SK-N-SH (cell line): ENCODE data around the gene ROBO1. TPM values are rescaled to one million over a fixed set of nuclear protein-coding genes. Genes with fewer than 3 reads are reported as not detected.
"Not testable (repeated sequence)": the region's sequence is repeated elsewhere in the genome, so short reads cannot be mapped to it uniquely, and the experiment has no call there.

ENCODE experiments used
- CTCF ChIA-PET: fragments of 300-600, 350-600 bp; formaldehyde crosslinking; extraction: SDS; loops from one replicate; lab custom pipeline; 2021; lab: Yijun Ruan, JAX
- POLR2A ChIA-PET: fragments of 350-600 bp; sonication (Branson Sonifier 250); formaldehyde crosslinking; extraction: SDS; loops from one replicate; lab custom pipeline; 2020; ENCODE audit warnings: antibody characterized with exemption, inconsistent platforms; lab: Yijun Ruan, JAX
- DNase-seq: peaks from one replicate; pipeline ENCODE4 v3.0.0; 2012
- H2AFZ ChIP-seq: fragments of 200-600 bp; sonication (generic); 2 replicates; pipeline ENCODE4 v1.8.1; 2016; ENCODE audit warnings: antibody characterized with exemption, mild to moderate bottlenecking, low read depth
- H3F3A ChIP-seq: fragments of 200-600 bp; sonication (generic); replicated peaks from 2 replicates; pipeline ENCODE3; 2016; ENCODE audit warnings: antibody characterized with exemption, mild to moderate bottlenecking; ENCODE audit not compliant: insufficient read depth
- H3K27ac ChIP-seq, 2 experiments: fragments of 200-500 bp in 1 of 2; fragments of 200-600 bp in 1 of 2; sonication (Bioruptor generic) in 1 of 2; sonication (generic), shearing (Covaris generic) in 1 of 2; 2 replicates each; pipeline versions ENCODE4 v1.5.1 to v1.6.1; 2014 to 2016; ENCODE audit warnings: low read depth in 2 of 2, inconsistent platforms in 1 of 2, low read length in 1 of 2, mild to moderate bottlenecking in 1 of 2, mixed read lengths in 1 of 2
- H3K27me3 ChIP-seq: fragments of 200-600 bp; sonication (generic), shearing (Covaris generic); 2 replicates; pipeline ENCODE4 v1.6.1; 2016; ENCODE audit warnings: mixed run types; ENCODE audit not compliant: insufficient read depth
- H3K36me3 ChIP-seq, 2 experiments: fragments of 200-500 bp in 1 of 2; fragments of 200-600 bp in 1 of 2; sonication (Bioruptor generic) in 1 of 2; sonication (generic) in 1 of 2; replicated peaks in 1 of 2; 2 replicates each; pipeline versions ENCODE3 to v1.5.1; 2014 to 2016; ENCODE audit warnings: low read length in 1 of 2, mild to moderate bottlenecking in 1 of 2; ENCODE audit not compliant: insufficient read depth in 2 of 2, control insufficient read depth in 1 of 2
- H3K4me1 ChIP-seq, 2 experiments: fragments of 200-500 bp in 1 of 2; fragments of 200-600 bp in 1 of 2; sonication (Bioruptor generic) in 1 of 2; sonication (generic), shearing (Covaris generic) in 1 of 2; 2 replicates each; pipeline versions ENCODE4 v1.5.1 to v1.6.1; 2014 to 2016; ENCODE audit warnings: low read depth in 1 of 2, low read length in 1 of 2, mixed run types in 1 of 2; ENCODE audit not compliant: insufficient read depth in 2 of 2, control insufficient read depth in 1 of 2
- H3K4me2 ChIP-seq: fragments of 200-600 bp; sonication (generic), shearing (Covaris generic); 2 replicates; pipeline ENCODE4 v1.6.1; 2017; ENCODE audit warnings: mixed run types
- H3K4me3 ChIP-seq, 2 experiments: fragments of 200-500 bp in 1 of 2; fragments of 200-600 bp in 1 of 2; sonication (Bioruptor generic) in 1 of 2; sonication (generic), shearing (Covaris generic) in 1 of 2; 2 replicates each; pipeline versions ENCODE4 v1.5.1 to v1.8.1; 2014 to 2016; ENCODE audit warnings: low read depth in 2 of 2, inconsistent platforms in 1 of 2, low read length in 1 of 2, mild to moderate bottlenecking in 1 of 2, mixed read lengths in 1 of 2, moderate library complexity in 1 of 2
- H3K79me2 ChIP-seq: fragments of 200-600 bp; sonication (generic); 2 replicates; pipeline ENCODE4 v1.8.1; 2017; ENCODE audit warnings: mild to moderate bottlenecking; ENCODE audit not compliant: insufficient read depth
- H3K9ac ChIP-seq: fragments of 200-600 bp; sonication (generic); 2 replicates; pipeline ENCODE4 v1.6.1; 2017; ENCODE audit warnings: mixed run types
- H3K9me2 ChIP-seq: fragments of 200-600 bp; sonication (generic); 2 replicates; pipeline ENCODE4 v1.6.1; 2017; ENCODE audit warnings: mixed run types
- H3K9me3 ChIP-seq: fragments of 200-600 bp; sonication (generic); 2 replicates; pipeline ENCODE4 v1.6.1; 2017; ENCODE audit warnings: mixed run types, mild to moderate bottlenecking, moderate library complexity
- H4K20me1 ChIP-seq: fragments of 200-600 bp; sonication (generic); 2 replicates; pipeline ENCODE4 v1.6.1; 2017; ENCODE audit warnings: mild to moderate bottlenecking, mixed run types; ENCODE audit not compliant: insufficient read depth
- EZH2phosphoT487 ChIP-seq: fragments of 200-600 bp; sonication (generic); IDR thresholded peaks from 2 replicates; pipeline ENCODE4 v1.6.1; 2017; ENCODE audit warnings: low read depth, mixed run types, mild to moderate bottlenecking, antibody characterized with exemption, moderate library complexity, borderline replicate concordance
- FOSL2 ChIP-seq: IDR thresholded peaks from 2 replicates; pipeline ENCODE4 v1.4.0; 2012; ENCODE audit warnings: low read depth, mild to moderate bottlenecking, moderate library complexity, borderline replicate concordance
- FOXJ3 ChIP-seq: sonication (generic); formaldehyde crosslinking; IDR thresholded peaks from 2 replicates; pipeline ENCODE4 v1.5.1; 2020; ENCODE audit warnings: mild to moderate bottlenecking, missing genetic modification reagents
- FOXM1 ChIP-seq: IDR thresholded peaks from 2 replicates; pipeline ENCODE4 v1.4.0; 2012; ENCODE audit warnings: low read depth, mild to moderate bottlenecking
- MEF2A ChIP-seq: IDR thresholded peaks from 2 replicates; pipeline ENCODE4 v1.4.0; 2012; ENCODE audit warnings: low read depth, borderline replicate concordance
- MXI1 ChIP-seq: IDR thresholded peaks from 2 replicates; pipeline ENCODE4 v1.6.1; 2012; ENCODE audit warnings: mild to moderate bottlenecking, low read depth, low read length, improper control_type of control experiment
- NRF1 ChIP-seq: IDR thresholded peaks from 2 replicates; pipeline ENCODE4 v1.6.1; 2012; ENCODE audit warnings: low read depth, mild to moderate bottlenecking, low read length
- RAD21 ChIP-seq: IDR thresholded peaks from 2 replicates; pipeline ENCODE4 v1.6.1; 2012; ENCODE audit warnings: mild to moderate bottlenecking, low read length
- RXRA ChIP-seq: IDR thresholded peaks from 2 replicates; pipeline ENCODE4 v1.4.0; 2012; ENCODE audit warnings: low read depth, mild to moderate bottlenecking, borderline replicate concordance
- SIN3A ChIP-seq: IDR thresholded peaks from 2 replicates; pipeline ENCODE4 v1.6.1; 2012; ENCODE audit warnings: low read depth, mild to moderate bottlenecking, low read length, moderate library complexity, borderline replicate concordance
- SMC3 ChIP-seq: IDR thresholded peaks from 2 replicates; pipeline ENCODE4 v1.6.1; 2012; ENCODE audit warnings: low read depth, low read length, improper control_type of control experiment
- WGBS: methylation state at CpG from one replicate; pipeline ENCODE4 v1.1.6; 2017; ENCODE audit warnings: low lambda C conversion rate; 5-methylcytosine and 5-hydroxymethylcytosine counted together
- polyA plus RNA-seq, 3 experiments: library from polyadenylated mRNA; depleted of rRNA; stranded (reverse); fragments of >200 nt; gene quantifications; 2 replicates each; pipeline ENCODE4 v1.2.3, GENCODE V29; 2012
- TF ChIP-seq, protein P1 (sequence below): IDR thresholded peaks from 2 replicates; pipeline ENCODE4; 2012
- TF ChIP-seq, protein P2 (sequence below): fragments of 150-350 bp; IDR thresholded peaks from 2 replicates; pipeline ENCODE4 v1.6.1; 2016; ENCODE audit warnings: mild to moderate bottlenecking, low read depth, low read length
- TF ChIP-seq, protein P3 (sequence below): IDR thresholded peaks from 2 replicates; pipeline ENCODE4 v1.6.1; 2012; ENCODE audit warnings: mild to moderate bottlenecking, low read depth, low read length, moderate library complexity
- TF ChIP-seq, protein P4 (sequence below): fragments of 150-350 bp; IDR thresholded peaks from 2 replicates; pipeline ENCODE4 v1.6.1; 2017; ENCODE audit warnings: antibody characterized with exemption, low read length, low read depth, borderline replicate concordance
- TF ChIP-seq, protein P5 (sequence below): IDR thresholded peaks from 2 replicates; pipeline ENCODE4 v1.4.0; 2012; ENCODE audit warnings: low read depth

ROBO1 gene
- polyA plus RNA-seq, 1 of the 3 experiments (the other 2 are of a cell fraction): 22.7 TPM

DNA sequence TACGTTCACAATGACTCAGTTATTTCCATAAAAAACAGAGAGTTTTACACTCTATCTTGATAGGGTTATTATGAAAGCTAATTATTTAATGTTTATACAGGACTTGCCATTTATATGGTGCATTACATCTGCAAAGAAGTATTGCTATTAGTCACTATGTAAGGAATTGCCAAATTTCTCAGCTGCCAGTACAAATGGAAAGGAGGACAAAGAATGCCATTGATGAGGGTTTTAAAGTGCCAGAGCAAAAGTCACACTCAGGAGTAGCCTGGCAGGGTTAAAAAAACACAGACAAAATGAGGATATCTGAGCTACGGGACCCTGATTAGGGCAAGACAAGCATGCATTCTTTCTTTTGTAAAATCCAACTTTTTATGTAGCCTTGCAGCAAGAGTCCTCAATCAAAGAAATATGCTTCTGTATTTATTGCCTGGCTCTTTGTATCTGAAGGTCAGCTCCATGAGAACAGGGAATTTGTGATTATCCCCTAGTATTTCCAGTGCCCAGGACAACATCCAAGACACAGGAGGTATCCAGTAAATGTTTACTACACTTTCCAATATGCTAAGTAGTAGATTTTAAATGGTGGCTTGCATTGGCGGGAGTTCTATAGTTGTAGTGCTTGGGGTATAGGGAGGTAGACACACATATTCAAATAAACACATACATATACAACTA lies 1013.6 kb downstream of the ROBO1 start (continued):
- TF ChIP-seq, protein P1, sequence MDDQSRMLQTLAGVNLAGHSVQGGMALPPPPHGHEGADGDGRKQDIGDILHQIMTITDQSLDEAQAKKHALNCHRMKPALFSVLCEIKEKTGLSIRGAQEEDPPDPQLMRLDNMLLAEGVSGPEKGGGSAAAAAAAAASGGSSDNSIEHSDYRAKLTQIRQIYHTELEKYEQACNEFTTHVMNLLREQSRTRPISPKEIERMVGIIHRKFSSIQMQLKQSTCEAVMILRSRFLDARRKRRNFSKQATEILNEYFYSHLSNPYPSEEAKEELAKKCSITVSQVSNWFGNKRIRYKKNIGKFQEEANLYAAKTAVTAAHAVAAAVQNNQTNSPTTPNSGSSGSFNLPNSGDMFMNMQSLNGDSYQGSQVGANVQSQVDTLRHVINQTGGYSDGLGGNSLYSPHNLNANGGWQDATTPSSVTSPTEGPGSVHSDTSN: peak; percentile 28; the same call in 1 of the 2 replicates
- TF ChIP-seq RAD21 (no peak), FOSL2 (peak; percentile 38; the same call in 1 of the 2 replicates)

DNA sequence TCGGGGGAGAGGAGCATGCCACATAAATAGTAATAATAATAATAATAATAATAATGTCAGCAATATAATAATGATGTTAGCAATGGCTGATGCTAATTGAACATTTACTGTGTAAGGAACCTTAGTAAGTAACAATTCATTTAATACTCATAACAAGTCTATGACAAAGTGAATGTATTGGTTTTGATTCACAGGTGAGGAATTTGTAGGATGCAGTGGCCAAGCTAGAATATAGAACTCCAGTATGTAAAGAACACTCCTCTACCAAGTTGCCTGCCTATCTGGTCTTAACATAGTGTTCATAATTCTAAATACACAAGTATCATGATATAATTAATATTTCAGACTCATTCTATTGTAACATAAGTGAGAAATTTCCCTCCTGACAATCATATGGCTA lies 1016.5 kb downstream of the ROBO1 start:
- peaks cover 11% of the 10 kb centered on the region for H3F3A ChIP-seq
- H3K4me3 ChIP-seq: no peak overlapping the region
- no peak overlapping the region for H3K27ac ChIP-seq
- ChIA-PET CTCF (no interaction called here), POLR2A (no interaction called here)
- no peak overlapping the region for H3K9ac ChIP-seq
- H3K9me3 ChIP-seq: no peaks in the 10 kb centered on the region
- no peak overlapping the region for H2AFZ ChIP-seq
- no peak overlapping the region for H3K4me2 ChIP-seq
- H3K9me2 ChIP-seq: no peaks in the 10 kb centered on the region; the same call in 1 of the 2 replicates
- H3K27me3 ChIP-seq: no peaks in the 10 kb centered on the region
- H4K20me1 ChIP-seq: no peaks in the 10 kb centered on the region
- H3K4me1 ChIP-seq: no peaks in the 10 kb centered on the region
- TF ChIP-seq, protein P2, sequence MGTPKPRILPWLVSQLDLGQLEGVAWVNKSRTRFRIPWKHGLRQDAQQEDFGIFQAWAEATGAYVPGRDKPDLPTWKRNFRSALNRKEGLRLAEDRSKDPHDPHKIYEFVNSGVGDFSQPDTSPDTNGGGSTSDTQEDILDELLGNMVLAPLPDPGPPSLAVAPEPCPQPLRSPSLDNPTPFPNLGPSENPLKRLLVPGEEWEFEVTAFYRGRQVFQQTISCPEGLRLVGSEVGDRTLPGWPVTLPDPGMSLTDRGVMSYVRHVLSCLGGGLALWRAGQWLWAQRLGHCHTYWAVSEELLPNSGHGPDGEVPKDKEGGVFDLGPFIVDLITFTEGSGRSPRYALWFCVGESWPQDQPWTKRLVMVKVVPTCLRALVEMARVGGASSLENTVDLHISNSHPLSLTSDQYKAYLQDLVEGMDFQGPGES: no peak
- no peak for TF ChIP-seq SIN3A
- no peak for TF ChIP-seq RXRA
- no peak for TF ChIP-seq SMC3
- no peak for TF ChIP-seq FOSL2
- TF ChIP-seq, protein P3, sequence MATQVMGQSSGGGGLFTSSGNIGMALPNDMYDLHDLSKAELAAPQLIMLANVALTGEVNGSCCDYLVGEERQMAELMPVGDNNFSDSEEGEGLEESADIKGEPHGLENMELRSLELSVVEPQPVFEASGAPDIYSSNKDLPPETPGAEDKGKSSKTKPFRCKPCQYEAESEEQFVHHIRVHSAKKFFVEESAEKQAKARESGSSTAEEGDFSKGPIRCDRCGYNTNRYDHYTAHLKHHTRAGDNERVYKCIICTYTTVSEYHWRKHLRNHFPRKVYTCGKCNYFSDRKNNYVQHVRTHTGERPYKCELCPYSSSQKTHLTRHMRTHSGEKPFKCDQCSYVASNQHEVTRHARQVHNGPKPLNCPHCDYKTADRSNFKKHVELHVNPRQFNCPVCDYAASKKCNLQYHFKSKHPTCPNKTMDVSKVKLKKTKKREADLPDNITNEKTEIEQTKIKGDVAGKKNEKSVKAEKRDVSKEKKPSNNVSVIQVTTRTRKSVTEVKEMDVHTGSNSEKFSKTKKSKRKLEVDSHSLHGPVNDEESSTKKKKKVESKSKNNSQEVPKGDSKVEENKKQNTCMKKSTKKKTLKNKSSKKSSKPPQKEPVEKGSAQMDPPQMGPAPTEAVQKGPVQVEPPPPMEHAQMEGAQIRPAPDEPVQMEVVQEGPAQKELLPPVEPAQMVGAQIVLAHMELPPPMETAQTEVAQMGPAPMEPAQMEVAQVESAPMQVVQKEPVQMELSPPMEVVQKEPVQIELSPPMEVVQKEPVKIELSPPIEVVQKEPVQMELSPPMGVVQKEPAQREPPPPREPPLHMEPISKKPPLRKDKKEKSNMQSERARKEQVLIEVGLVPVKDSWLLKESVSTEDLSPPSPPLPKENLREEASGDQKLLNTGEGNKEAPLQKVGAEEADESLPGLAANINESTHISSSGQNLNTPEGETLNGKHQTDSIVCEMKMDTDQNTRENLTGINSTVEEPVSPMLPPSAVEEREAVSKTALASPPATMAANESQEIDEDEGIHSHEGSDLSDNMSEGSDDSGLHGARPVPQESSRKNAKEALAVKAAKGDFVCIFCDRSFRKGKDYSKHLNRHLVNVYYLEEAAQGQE: no peak
- no peak for TF ChIP-seq FOXJ3 (CRISPR knock-in tag)
- no peak for TF ChIP-seq NRF1
- no peak for TF ChIP-seq MEF2A
- TF ChIP-seq, protein P4, sequence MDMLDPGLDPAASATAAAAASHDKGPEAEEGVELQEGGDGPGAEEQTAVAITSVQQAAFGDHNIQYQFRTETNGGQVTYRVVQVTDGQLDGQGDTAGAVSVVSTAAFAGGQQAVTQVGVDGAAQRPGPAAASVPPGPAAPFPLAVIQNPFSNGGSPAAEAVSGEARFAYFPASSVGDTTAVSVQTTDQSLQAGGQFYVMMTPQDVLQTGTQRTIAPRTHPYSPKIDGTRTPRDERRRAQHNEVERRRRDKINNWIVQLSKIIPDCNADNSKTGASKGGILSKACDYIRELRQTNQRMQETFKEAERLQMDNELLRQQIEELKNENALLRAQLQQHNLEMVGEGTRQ: no peak
- no peak for TF ChIP-seq FOXM1
- no peak for TF ChIP-seq MXI1
- TF ChIP-seq, protein P1: no peak
- TF ChIP-seq, protein P5, sequence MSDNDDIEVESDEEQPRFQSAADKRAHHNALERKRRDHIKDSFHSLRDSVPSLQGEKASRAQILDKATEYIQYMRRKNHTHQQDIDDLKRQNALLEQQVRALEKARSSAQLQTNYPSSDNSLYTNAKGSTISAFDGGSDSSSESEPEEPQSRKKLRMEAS: no peak
- TF ChIP-seq EZH2phosphoT487: no peak
- peaks cover 4% of the 10 kb centered on the region; the same call in 1 of the 2 replicates for H3K79me2 ChIP-seq
- H3K36me3 ChIP-seq: peaks cover 0 to 8% of the 10 kb centered on the region in 2 experiments
- WGBS: 83% methylated on average over 1 of the region's 1 CpG
- DNase-seq: no peak

DNA sequence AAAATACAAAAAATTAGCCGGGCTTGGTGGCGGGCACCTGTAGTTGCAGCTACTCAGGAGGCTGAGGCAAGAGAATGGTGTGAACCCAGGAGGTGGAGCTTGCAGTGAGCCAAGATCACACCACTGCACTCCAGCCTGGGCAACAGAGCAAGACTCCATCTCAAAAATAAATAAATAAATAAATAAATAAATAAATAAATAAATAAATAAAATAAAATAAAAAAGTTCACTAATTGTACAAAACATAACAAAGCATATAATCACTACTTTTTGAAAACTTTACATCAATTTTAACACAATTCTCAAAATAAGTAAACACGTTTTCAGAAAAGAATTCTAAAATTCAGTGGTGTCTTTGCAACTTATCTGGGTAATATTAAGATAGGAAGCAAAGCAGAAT lies 1017.5 kb downstream of the ROBO1 start:
- H3K9ac ChIP-seq, H3K27me3 ChIP-seq, H4K20me1 ChIP-seq, DNase-seq, H3K9me2 ChIP-seq, H3K27ac ChIP-seq, H3K9me3 ChIP-seq, H3K4me2 ChIP-seq, H3K4me1 ChIP-seq, H3K79me2 ChIP-seq, H2AFZ ChIP-seq, CTCF ChIA-PET, H3K4me3 ChIP-seq, POLR2A ChIA-PET: not testable (repeated sequence)
- H3K36me3 ChIP-seq: peaks cover 0 to 16% of the 10 kb centered on the region in 2 experiments
- 93% methylated on average over 3 of the region's 3 CpGs for WGBS
- H3F3A ChIP-seq: peaks cover 11% of the 10 kb centered on the region
